Stimulated activated naive CD8-positive, alpha-beta T cell treated with anti-CD3 and anti-CD28 coated beads, Interleukin-15, Interleukin-2, amounts not matched to agents 100 ng/mL and 50 ng/mL, for 24 hours (primary cell): ENCODE measurements around the gene SLC50A1.

Experiments
- H3K27ac Mint-ChIP-seq: one replicate; pipeline ENCODE4 v1.8.0; 2021; ENCODE audit warnings: mild to moderate bottlenecking, mixed read lengths
- H3K27me3 Mint-ChIP-seq: one replicate; pipeline ENCODE4 v1.8.0; 2021; ENCODE audit warnings: mixed read lengths
- H3K36me3 Mint-ChIP-seq: one replicate; pipeline ENCODE4 v1.8.0; 2021; ENCODE audit warnings: low read depth, mixed read lengths
- H3K4me1 Mint-ChIP-seq: one replicate; pipeline ENCODE4 v1.8.0; 2021; ENCODE audit warnings: low read depth, mixed read lengths
- H3K4me3 Mint-ChIP-seq: one replicate; pipeline ENCODE4 v1.8.0; 2021; ENCODE audit warnings: mild to moderate bottlenecking, mixed read lengths
- H3K9me3 Mint-ChIP-seq: one replicate; pipeline ENCODE4 v1.8.0; 2021; ENCODE audit warnings: mixed read lengths

Gene SLC50A1

GRCh38 chr1:155177192-155177917 lies 41.7 kb downstream of the SLC50A1 start:
- Mint-ChIP-seq H3K36me3 (peaks cover 12% of the 10 kb centered on the region), H3K27me3 (no peaks in the 10 kb centered on the region), H3K9me3 (no peaks in the 10 kb centered on the region), H3K27ac (no peak overlapping the region), H3K4me1 (peaks cover 42% of the 10 kb centered on the region), H3K4me3 (no peak overlapping the region)

GRCh38 chr1:155177918-155178281 lies 42.2 kb downstream of the SLC50A1 start:
- H3K36me3 Mint-ChIP-seq, result peaks cover 12% of the 10 kb centered on the region
- H3K27me3 Mint-ChIP-seq, result no peaks in the 10 kb centered on the region
- H3K9me3 Mint-ChIP-seq, result no peaks in the 10 kb centered on the region
- no peak overlapping the region for H3K27ac Mint-ChIP-seq
- peaks cover 40% of the 10 kb centered on the region for H3K4me1 Mint-ChIP-seq
- H3K4me3 Mint-ChIP-seq, result no peak overlapping the region

- Mint-ChIP-seq H3K27me3 (no peaks in the 10 kb centered on the region), H3K27ac (no peak overlapping the region), H3K9me3 (no peaks in the 10 kb centered on the region), H3K4me1 (peaks cover 33% of the 10 kb centered on the region), H3K4me3 (no peak overlapping the region), H3K36me3 (peaks cover 8% of the 10 kb centered on the region)
Observed at GRCh38 chr1:155178441-155179111, 42.9 kb downstream of the SLC50A1 start.

GRCh38 chr1:155179112-155180031 lies 43.7 kb downstream of the SLC50A1 start:
- Mint-ChIP-seq H3K4me3 (no peak overlapping the region), H3K27ac (no peak overlapping the region), H3K4me1 (peaks cover 26% of the 10 kb centered on the region), H3K27me3 (no peaks in the 10 kb centered on the region), H3K9me3 (no peaks in the 10 kb centered on the region), H3K36me3 (peaks cover 8% of the 10 kb centered on the region)

GRCh38 chr1:155181371-155182051 lies 45.9 kb downstream of the SLC50A1 start:
- Mint-ChIP-seq H3K27me3 (no peaks in the 10 kb centered on the region), H3K4me1 (peaks cover 12% of the 10 kb centered on the region), H3K9me3 (no peaks in the 10 kb centered on the region)

GRCh38 chr1:155182052-155182550 lies 46.4 kb downstream of the SLC50A1 start:
- no peak overlapping the region for H3K27ac Mint-ChIP-seq
- no peak overlapping the region for H3K4me3 Mint-ChIP-seq
- H3K9me3 Mint-ChIP-seq, result no peaks in the 10 kb centered on the region
- no peaks in the 10 kb centered on the region for H3K27me3 Mint-ChIP-seq
- peaks cover 6% of the 10 kb centered on the region for H3K4me1 Mint-ChIP-seq
- H3K36me3 Mint-ChIP-seq, result peaks cover 8% of the 10 kb centered on the region

More at GRCh38 chr1:155181371-155182051, 45.9 kb downstream of the SLC50A1 start:
- H3K4me3 Mint-ChIP-seq, result no peak overlapping the region
- H3K36me3 Mint-ChIP-seq, result peaks cover 8% of the 10 kb centered on the region
- H3K27ac Mint-ChIP-seq, result no peak overlapping the region

- H3K9me3 Mint-ChIP-seq, result no peaks in the 10 kb centered on the region
- H3K36me3 Mint-ChIP-seq, result no peaks in the 10 kb centered on the region
- peaks cover 9% of the 10 kb centered on the region for H3K4me1 Mint-ChIP-seq
- no peak overlapping the region for H3K4me3 Mint-ChIP-seq
- H3K27me3 Mint-ChIP-seq, result no peaks in the 10 kb centered on the region
- H3K27ac Mint-ChIP-seq, result no peak overlapping the region
Observed at GRCh38 chr1:155183775-155184221, 48.1 kb downstream of the SLC50A1 start.

- H3K4me3 Mint-ChIP-seq, result no peak overlapping the region
- no peaks in the 10 kb centered on the region for H3K27me3 Mint-ChIP-seq
- no peaks in the 10 kb centered on the region for H3K36me3 Mint-ChIP-seq
- H3K9me3 Mint-ChIP-seq, result no peaks in the 10 kb centered on the region
- no peak overlapping the region for H3K27ac Mint-ChIP-seq
- peaks cover 9% of the 10 kb centered on the region for H3K4me1 Mint-ChIP-seq
Observed at GRCh38 chr1:155184351-155184811, 48.7 kb downstream of the SLC50A1 start.

- no peaks in the 10 kb centered on the region for H3K27me3 Mint-ChIP-seq
- no peaks in the 10 kb centered on the region for H3K36me3 Mint-ChIP-seq
- H3K4me3 Mint-ChIP-seq, result no peak overlapping the region
- no peak overlapping the region for H3K27ac Mint-ChIP-seq
- H3K9me3 Mint-ChIP-seq, result no peaks in the 10 kb centered on the region
- H3K4me1 Mint-ChIP-seq, result peaks cover 9% of the 10 kb centered on the region
Observed at GRCh38 chr1:155184835-155185782, 49.5 kb downstream of the SLC50A1 start.

GRCh38 chr1:155185783-155186066 lies 50.1 kb downstream of the SLC50A1 start:
- H3K9me3 Mint-ChIP-seq, result no peaks in the 10 kb centered on the region
- no peak overlapping the region for H3K4me3 Mint-ChIP-seq
- H3K27ac Mint-ChIP-seq, result no peak overlapping the region
- H3K27me3 Mint-ChIP-seq, result no peaks in the 10 kb centered on the region
- H3K4me1 Mint-ChIP-seq, result peaks cover 9% of the 10 kb centered on the region
- no peaks in the 10 kb centered on the region for H3K36me3 Mint-ChIP-seq

GRCh38 chr1:155186067-155186793 lies 50.6 kb downstream of the SLC50A1 start:
- peaks cover 9% of the 10 kb centered on the region for H3K4me1 Mint-ChIP-seq
- H3K27ac Mint-ChIP-seq, result no peak overlapping the region
- H3K9me3 Mint-ChIP-seq, result no peaks in the 10 kb centered on the region
- no peaks in the 10 kb centered on the region for H3K36me3 Mint-ChIP-seq
- no peak overlapping the region for H3K4me3 Mint-ChIP-seq
- H3K27me3 Mint-ChIP-seq, result no peaks in the 10 kb centered on the region

- Mint-ChIP-seq H3K4me1 (peaks cover 10% of the 10 kb centered on the region), H3K27me3 (no peaks in the 10 kb centered on the region), H3K27ac (no peak overlapping the region), H3K36me3 (no peaks in the 10 kb centered on the region), H3K4me3 (no peak overlapping the region), H3K9me3 (no peaks in the 10 kb centered on the region)
Observed at GRCh38 chr1:155186794-155187455, 51.3 kb downstream of the SLC50A1 start.

- no peaks in the 10 kb centered on the region for H3K27me3 Mint-ChIP-seq
- H3K4me1 Mint-ChIP-seq, result peaks cover 15% of the 10 kb centered on the region
- no peaks in the 10 kb centered on the region for H3K36me3 Mint-ChIP-seq
- H3K9me3 Mint-ChIP-seq, result no peaks in the 10 kb centered on the region
- no peak overlapping the region for H3K4me3 Mint-ChIP-seq
- no peak overlapping the region for H3K27ac Mint-ChIP-seq
Observed at GRCh38 chr1:155187456-155187891, 51.8 kb downstream of the SLC50A1 start.
